ENCODE measurements around the gene XRCC3.

Gene XRCC3

GRCh38 chr14:103712633-103713247 is 2.5 kb downstream of the XRCC3 start:
- DNase-seq (ENCODE audit: low spot score): no peak
- Histone ChIP-seq H3K4me3 (peak overlapping the region; percentile 34), H3K27ac (peak overlapping the region; percentile 72 to 87)
- no peak for TF ChIP-seq CTCF (IDR thresholded peaks at IDR 0.05)

- DNase-seq (ENCODE audit: low spot score): peak; percentile 86
These were observed 3.5 kb downstream of the XRCC3 start for GRCh38 chr14:103711516-103712431.

GRCh38 chr14:103710771-103711377 is 4.4 kb downstream of the XRCC3 start:
- Histone ChIP-seq H3K4me3 (no peak overlapping the region), H3K27ac (peak overlapping the region; percentile 72 to 87)
- no peak for DNase-seq (ENCODE audit: low spot score)
- TF ChIP-seq CTCF (IDR thresholded peaks at IDR 0.05): no peak

More at GRCh38 chr14:103711516-103712431, 3.5 kb downstream of the XRCC3 start:
- peak overlapping the region; percentile 72 to 87 for H3K27ac ChIP-seq
- H3K4me3 ChIP-seq: peak overlapping the region; percentile 34
- no peak for TF ChIP-seq CTCF (IDR thresholded peaks at IDR 0.05)

GRCh38 chr14:103709814-103710213 is 5.4 kb downstream of the XRCC3 start:
- Histone ChIP-seq H3K27ac (no peak overlapping the region), H3K4me3 (no peak overlapping the region)
- DNase-seq (ENCODE audit: low spot score): no peak
- no peak for TF ChIP-seq CTCF (IDR thresholded peaks at IDR 0.05)

- DNase-seq (ENCODE audit: low spot score): no peak
- TF ChIP-seq CTCF (IDR thresholded peaks at IDR 0.05): no peak
- H3K27ac ChIP-seq: peak overlapping the region in 1 of 2 donors; percentile 42
- no peak overlapping the region for H3K4me3 ChIP-seq
These were observed 6.5 kb downstream of the XRCC3 start for GRCh38 chr14:103708750-103709187.

GRCh38 chr14:103707329-103708263 is 7.7 kb downstream of the XRCC3 start:
- TF ChIP-seq CTCF (IDR thresholded peaks at IDR 0.05): no peak
- no peak for DNase-seq (ENCODE audit: low spot score)
- Histone ChIP-seq H3K4me3 (no peak overlapping the region), H3K27ac (peak overlapping the region in 1 of 2 donors; percentile 72)
